Germinal center (tissue), 1 donor: ENCODE measurements around the gene FGD2.
"Not testable (repeated sequence)": the region's sequence is repeated elsewhere in the genome, so short reads cannot be mapped to it uniquely, and the experiment has no call there.

Source experiments
- DNase-seq: peaks from one replicate; pipeline ENCODE4 v3.0.0; 2012; ENCODE audit warnings: mixed read lengths, low spot score

Gene FGD2

GRCh38 chr6:37058984-37059343, 53.5 kb downstream of the FGD2 start:
- not testable (repeated sequence) for DNase-seq

- DNase-seq = no peak
Measured at GRCh38 chr6:37059344-37060194, 54.1 kb downstream of the FGD2 start.

GRCh38 chr6:37060195-37060559, 54.7 kb downstream of the FGD2 start:
- no peak for DNase-seq

- no peak for DNase-seq
Measured at GRCh38 chr6:37061157-37061804, 55.8 kb downstream of the FGD2 start.

GRCh38 chr6:37062424-37062823, 57.0 kb downstream of the FGD2 start:
- DNase-seq = no peak

GRCh38 chr6:37068356-37069270, 63.2 kb downstream of the FGD2 start:
- no peak for DNase-seq

- DNase-seq = no peak
Measured at GRCh38 chr6:37069639-37070038, 64.2 kb downstream of the FGD2 start.

GRCh38 chr6:37072526-37072925, 67.1 kb downstream of the FGD2 start:
- no peak for DNase-seq

- DNase-seq = no peak
Measured at GRCh38 chr6:37074053-37074827, 68.8 kb downstream of the FGD2 start.

GRCh38 chr6:37077191-37077904, 71.9 kb downstream of the FGD2 start:
- no peak for DNase-seq

GRCh38 chr6:37077905-37078296, 72.4 kb downstream of the FGD2 start:
- no peak for DNase-seq
